T-helper 22 cell (primary cell): ENCODE measurements around the gene GSX2.
"Not testable (repeated sequence)": the region's sequence is repeated elsewhere in the genome, so short reads cannot be mapped to it uniquely, and the experiment has no call there.

Experiments used
- DNase-seq: peaks from one replicate; pipeline ENCODE4 v3.0.0-alpha.2; 2020; ENCODE audit warnings: low read depth

The GSX2 gene

GRCh38 chr4:54103190-54103574 lies 3.2 kb downstream of the GSX2 start:
- DNase-seq: no peak

DNA sequence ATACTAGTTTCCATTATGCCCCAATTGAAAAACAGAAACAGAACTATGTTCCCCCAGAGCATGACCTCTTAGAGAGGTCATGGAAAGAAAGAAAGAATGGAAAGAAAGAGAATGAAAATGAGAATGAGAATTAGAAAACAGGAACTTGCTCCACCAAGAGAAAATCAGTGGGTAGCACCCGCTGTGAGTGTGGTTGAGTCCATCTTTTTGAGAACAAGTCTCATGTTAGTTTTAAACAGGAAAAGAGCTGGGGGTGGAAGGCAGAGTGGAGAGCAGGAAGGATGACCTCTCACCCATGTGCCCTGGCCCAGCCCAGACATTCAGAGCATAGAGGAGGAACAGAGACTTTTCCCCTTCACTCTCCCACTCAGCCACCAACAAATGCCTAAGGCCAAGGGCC lies 4.9 kb downstream of the GSX2 start:
- DNase-seq: no peak

DNA sequence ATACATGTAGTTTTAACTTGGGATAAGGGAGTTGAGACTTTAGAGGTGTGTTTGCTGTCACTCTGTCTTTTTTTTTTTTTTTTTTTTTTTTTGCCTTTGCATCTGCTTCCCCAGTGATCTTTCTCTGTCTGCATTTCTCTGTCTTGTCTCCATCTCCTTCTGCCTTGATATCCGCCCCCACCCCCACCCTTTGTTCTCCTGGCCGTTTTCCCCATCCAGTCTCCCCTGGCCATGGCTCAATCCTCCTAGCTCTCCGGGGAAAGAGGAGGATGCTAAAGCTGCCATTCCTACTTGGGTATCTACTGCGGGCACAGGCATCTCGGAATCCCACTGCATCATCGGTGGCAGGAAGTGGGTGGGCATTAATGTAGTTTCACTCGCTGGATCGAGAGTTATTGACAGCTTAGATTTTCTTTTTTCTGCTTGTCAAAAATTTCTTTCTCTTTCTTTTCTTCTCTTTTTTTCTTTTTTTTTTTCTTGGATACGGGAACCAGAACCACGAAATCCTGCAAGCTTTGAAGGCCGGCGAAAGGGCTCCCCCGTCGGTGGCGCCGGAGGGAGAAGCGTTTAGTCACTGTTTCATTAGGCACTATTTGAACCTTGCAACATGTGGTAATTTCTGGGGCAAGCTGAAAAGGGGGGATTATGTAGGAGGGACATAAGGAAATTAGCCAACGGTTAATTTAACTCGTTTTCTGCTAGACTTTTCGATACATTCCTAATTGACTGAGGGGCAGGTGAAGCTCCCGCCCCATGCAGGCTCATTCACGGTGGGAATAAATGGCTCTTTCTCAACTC lies 8.2 kb downstream of the GSX2 start:
- DNase-seq: no peak

DNA sequence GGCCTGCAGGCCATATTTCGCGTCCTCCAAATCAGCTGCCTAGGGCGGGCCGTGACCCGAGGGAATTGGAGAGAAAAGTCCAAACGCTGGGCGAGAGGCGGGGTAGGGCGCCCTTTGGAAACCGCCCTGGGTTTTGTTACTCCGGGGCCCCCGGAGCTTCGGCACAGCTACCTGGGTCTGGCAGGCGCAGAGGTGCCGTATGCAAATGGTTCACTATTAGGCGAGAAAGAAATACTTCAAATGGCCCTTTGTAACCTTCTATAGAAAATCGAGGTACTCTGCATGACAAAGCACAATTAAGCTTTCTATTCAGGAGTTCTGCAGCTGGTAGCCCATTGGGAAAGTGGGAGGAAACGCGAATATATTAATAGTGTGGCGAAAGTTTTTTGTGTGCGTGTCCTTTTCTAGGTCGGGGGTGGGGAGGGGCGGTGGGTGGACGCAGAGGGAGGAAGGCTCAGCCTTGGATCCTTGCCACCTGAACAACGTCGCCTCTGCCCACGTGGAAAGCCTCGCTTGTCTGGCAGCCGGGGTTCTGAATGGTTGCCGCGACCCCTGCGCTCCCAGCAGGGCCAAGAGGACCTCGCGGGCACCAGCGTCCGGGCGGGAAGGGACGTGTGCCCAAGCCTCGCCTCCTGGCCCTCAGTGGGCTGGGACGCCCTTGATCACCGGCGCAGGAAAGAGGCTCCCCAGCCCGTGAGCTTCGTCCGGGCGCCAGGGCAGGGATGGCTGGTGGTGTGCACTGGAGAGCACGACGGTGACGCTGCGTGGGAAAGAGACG lies 9.5 kb downstream of the GSX2 start:
- DNase-seq: no peak

DNA sequence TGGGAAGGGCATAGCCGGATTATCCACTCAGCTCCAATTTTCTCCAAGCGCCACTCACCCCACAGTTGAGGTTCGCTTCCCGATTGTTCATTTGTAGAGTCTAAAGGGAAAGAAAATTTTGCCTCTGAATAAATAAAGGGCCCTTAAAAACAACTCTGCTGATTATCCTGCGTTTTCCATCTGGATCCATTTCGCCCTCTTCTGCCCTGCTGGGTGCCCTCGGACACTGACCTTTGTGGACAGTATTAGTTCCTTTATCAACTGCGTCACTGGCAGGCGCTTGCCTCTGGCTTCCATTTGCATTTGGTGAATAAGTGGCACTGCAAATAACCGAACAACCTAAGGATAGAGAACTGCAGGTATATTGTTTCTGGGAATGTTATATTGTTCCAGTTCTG lies 10.1 kb downstream of the GSX2 start:
- no peak for DNase-seq

GRCh38 chr4:54113206-54113605 lies 13.2 kb downstream of the GSX2 start:
- not testable (repeated sequence) for DNase-seq

GRCh38 chr4:54116246-54116645 lies 16.3 kb downstream of the GSX2 start:
- not testable (repeated sequence) for DNase-seq

DNA sequence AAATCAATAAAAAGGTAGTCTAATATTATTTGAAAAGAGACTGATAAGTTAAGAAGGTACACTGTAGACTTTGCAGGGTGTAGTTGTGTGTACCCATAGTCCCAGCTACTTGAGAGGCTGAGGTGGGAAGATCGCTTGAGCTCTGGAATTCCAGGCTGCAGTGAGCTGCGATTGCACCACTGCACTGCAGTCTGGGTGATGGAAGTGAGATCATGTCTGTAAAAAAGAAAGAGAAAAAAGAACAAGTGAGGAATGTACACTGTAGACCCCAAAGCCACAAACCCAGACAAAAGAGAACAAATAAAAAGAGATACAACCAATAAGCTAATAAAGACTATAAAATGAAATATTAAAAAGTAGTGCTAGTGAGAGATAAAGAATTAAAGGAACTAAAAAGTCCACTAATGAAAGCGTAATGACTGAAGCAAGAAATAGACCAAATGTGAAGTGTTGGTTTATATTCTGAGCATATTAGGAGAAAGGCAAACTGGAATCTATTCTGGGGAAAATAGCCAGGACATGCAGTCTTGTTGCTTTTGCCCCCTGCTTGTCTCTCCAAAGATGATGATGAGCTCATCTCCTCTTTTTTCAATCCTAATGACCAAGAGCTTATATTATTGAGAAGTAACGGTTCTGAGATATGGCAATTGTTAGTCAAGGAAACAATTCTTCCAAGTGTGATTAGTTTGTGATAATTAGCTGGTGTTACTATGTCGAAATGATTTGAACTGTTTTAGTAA lies 19.1 kb downstream of the GSX2 start:
- no peak for DNase-seq

DNA sequence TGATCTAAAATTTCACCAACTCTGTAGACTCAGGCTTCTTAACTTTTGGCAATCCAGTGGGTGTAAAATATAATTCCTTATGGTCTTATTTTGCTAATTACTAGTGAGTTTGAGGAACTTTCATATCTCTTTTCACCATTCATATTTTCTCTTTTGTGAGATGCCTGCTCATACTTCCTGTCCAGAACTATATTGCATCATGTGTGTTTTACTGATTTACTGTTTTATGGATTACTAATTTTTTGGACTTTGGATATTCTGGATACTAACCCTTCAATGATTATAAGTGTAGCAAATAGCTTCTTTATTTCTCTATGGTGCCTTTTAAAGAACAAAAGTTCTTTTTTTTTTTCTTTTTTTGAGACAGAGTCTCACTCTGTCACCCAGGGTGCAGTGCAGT lies 20.6 kb downstream of the GSX2 start:
- DNase-seq: no peak

DNA sequence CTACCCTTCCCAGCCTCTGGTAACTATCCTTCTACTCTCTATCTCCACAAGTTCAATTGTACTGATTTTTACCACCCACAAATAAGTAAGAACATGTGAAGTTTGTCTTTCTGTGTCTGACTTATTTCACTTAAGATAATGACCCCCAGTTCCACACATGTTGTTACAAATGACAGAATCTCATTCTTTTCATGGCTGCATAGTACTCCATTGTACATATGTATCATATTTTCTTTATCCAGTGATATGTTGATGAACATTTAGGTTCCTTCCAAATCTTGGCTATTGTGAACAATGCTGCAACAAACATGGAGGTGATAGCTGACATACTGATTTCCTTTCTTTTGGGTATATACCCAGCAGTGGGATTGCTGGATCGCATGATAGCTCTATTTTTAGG lies 27.7 kb downstream of the GSX2 start:
- no peak for DNase-seq

- not testable (repeated sequence) for DNase-seq
Observed at GRCh38 chr4:54128694-54129093, 28.7 kb downstream of the GSX2 start.

GRCh38 chr4:54139332-54139731 lies 39.4 kb downstream of the GSX2 start:
- no peak for DNase-seq

- no peak for DNase-seq
Observed at GRCh38 chr4:54140287-54140686, 40.3 kb downstream of the GSX2 start.

DNA sequence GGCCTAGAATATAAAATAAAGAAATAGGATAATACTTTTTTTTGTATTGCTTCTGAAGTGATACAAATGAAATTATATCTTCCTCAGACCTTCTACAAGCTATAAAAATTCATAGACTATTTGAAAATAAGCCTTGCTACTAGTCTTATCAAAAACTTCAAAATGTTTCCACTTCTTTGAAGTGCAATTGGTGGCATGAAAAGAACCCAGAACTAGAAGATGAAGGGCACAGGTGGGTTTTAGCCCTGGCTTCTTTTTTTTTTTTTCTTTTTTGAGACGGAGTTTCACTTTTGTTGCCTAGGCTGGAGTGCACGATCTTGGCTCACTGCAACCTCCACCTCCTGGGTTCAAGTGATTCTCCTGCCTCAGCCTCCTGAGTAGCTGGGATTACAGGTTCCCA lies 44.2 kb downstream of the GSX2 start:
- no peak for DNase-seq

DNA sequence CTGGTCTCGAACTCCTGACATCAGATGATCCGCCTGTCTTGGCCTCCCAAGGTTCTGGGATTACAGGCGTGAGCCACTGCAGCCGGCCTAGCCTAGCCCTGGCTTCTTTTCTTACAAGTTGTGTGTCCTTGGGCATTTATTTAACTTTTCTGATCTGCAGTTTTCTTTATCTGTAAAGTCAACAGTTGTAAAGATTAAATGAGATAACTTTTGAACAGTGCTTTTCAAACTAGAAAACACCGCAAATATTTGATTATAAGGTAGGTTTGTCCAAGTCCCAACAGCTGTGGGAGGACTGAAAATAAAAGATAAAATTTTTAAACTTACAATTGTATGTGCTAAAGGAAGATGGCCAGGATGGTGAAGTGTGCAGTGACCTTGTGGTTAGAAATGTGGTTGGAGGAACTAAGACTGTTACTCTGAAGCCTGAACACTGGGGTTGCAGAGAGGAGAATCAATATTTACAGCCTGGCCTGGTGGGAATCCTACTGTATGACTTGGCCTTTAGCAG lies 44.8 kb downstream of the GSX2 start:
- DNase-seq: no peak

DNA sequence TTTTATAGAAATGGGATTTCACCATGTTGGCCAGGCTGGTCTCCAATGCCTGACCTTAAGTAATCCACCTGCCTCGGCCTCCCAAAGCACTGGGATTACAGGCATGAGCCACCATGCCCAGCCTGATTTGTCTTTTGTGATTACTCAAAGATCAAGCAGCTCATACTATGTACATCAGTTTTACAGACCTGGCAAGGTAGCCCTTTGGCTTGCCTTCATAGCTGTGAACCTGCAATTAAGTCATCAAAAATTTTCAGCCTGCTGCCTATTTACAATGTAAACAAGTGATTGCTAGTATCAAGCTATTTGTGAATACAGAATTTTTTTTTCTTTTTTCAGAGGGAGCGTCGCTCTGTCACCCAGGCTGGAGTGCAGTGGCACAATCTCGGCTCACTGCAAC lies 46.2 kb downstream of the GSX2 start:
- no peak for DNase-seq

- DNase-seq: no peak
Observed at GRCh38 chr4:54149323-54149722, 49.4 kb downstream of the GSX2 start.
